Cardiac fibroblast (primary cell): Measurements from ENCODE around the gene GALNT17.

Experiments
- DNase-seq, 2 donors: peaks; one replicate each; pipeline versions ENCODE4 v3.0.0 to v3.0.0-alpha.2; 2010; ENCODE audit warnings: low read depth in 2 of 2
- H3K4me3 ChIP-seq, 2 donors: replicated peaks in 1 of 2; 1 replicate in 1 of 2; 2 replicates in 1 of 2; pipeline ENCODE4 v1.5.1; 2011; ENCODE audit warnings: low read depth in 2 of 2, low read length in 2 of 2, mild to moderate bottlenecking in 2 of 2, moderate library complexity in 1 of 2
- CTCF ChIP-seq: IDR thresholded peaks from one replicate; pipeline ENCODE4 v1.5.1; 2011; ENCODE audit warnings: low read depth, mild to moderate bottlenecking, low read length, inconsistent platforms

The GALNT17 gene

GRCh38 chr7:71548746-71549145 lies 416.8 kb downstream of the GALNT17 start:
- no peak overlapping the region for H3K4me3 ChIP-seq
- DNase-seq, result no peak
- no peak for TF ChIP-seq CTCF

GRCh38 chr7:71553306-71553705 lies 421.4 kb downstream of the GALNT17 start:
- TF ChIP-seq CTCF, result no peak
- no peak for DNase-seq
- no peak overlapping the region for H3K4me3 ChIP-seq

GRCh38 chr7:71555758-71556157 lies 423.8 kb downstream of the GALNT17 start:
- TF ChIP-seq CTCF, result no peak
- H3K4me3 ChIP-seq, result no peak overlapping the region
- DNase-seq, result no peak

- DNase-seq, result no peak
- no peak for TF ChIP-seq CTCF
- H3K4me3 ChIP-seq, result no peak overlapping the region
These were observed 427.1 kb downstream of the GALNT17 start for GRCh38 chr7:71558806-71559613.

- TF ChIP-seq CTCF, result no peak
- no peak overlapping the region for H3K4me3 ChIP-seq
- no peak for DNase-seq
These were observed 428.5 kb downstream of the GALNT17 start for GRCh38 chr7:71560354-71560995.

GRCh38 chr7:71563276-71563675 lies 431.3 kb downstream of the GALNT17 start:
- no peak for TF ChIP-seq CTCF
- H3K4me3 ChIP-seq, result no peak overlapping the region
- no peak for DNase-seq
